H1 (cell line): ENCODE data around the gene POU6F2. TPM values are rescaled to one million over a fixed set of nuclear protein-coding genes. Genes with fewer than 3 reads are reported as not detected.

Experiments used
- SAP30 ChIP-seq: fragments of 300-600 bp; sonication (generic); IDR thresholded peaks from 2 replicates; pipeline ENCODE4 v1.7.1; 2012; ENCODE audit warnings: low read length, moderate library complexity, mild to moderate bottlenecking, inconsistent platforms; ENCODE audit not compliant: insufficient read depth, insufficient replicate concordance
- TAF1 ChIP-seq: IDR thresholded peaks from 2 replicates; pipeline ENCODE4 v1.6.1; 2011; ENCODE audit warnings: mild to moderate bottlenecking, low read depth, low read length
- polyA plus RNA-seq, 7 experiments: library from polyadenylated mRNA; depleted of rRNA in 3 of 7; stranded (reverse) in 5 of 7; unstranded in 2 of 7; fragments of >200 nt in 5 of 7; fragments of 200-250 nt in 2 of 7; gene quantifications; 1 replicate in 5 of 7; 2 replicates in 1 of 7; 4 replicates in 1 of 7; pipeline versions ENCODE4 v1.2.1 to v1.2.3, GENCODE V29; 2011 to 2013; ENCODE audit warnings: missing spikeins in 2 of 7, mixed read lengths in 2 of 7
- total RNA-seq: library from RNA; stranded (reverse); fragmentation: NEBNext Ultra II Directional; extraction: Animal tissue kit (Norgen Biotek cat#: 25700); gene quantifications from 2 replicates; pipeline ENCODE4 v1.2.1, GENCODE V29; 2021
- TF ChIP-seq, protein P1 (sequence below): IDR thresholded peaks from 2 replicates; pipeline ENCODE4 v1.6.1; 2012; ENCODE audit warnings: low read length, inconsistent platforms

The POU6F2 gene
- total and polyA plus RNA-seq, 2 of the 8 experiments (the other 6 are each of a cell fraction or from before 2014, with no cell fraction given), result 1.1 to 2.0 TPM

DNA sequence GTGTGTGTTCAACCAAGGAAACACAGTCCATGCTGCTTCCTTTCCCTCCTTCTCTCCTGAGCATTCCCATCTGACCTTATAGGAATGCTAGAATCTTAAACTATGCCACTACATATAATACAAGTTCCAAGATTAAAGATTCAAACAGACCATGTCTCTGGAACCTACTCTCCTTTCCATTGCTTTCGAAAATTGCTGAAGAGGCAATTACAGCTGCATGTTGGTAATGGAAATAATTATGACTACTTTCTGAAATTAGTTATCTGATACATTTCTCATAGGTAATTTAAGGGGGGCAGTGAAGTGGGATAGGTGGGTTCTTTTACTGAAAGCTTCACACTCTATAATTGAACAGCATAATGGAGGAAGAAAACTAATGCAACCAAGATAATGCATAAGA lies 302.6 kb downstream of the POU6F2 start (continued):
- TF ChIP-seq SAP30, result no peak
- TF ChIP-seq TAF1, result no peak
- TF ChIP-seq, protein P1, sequence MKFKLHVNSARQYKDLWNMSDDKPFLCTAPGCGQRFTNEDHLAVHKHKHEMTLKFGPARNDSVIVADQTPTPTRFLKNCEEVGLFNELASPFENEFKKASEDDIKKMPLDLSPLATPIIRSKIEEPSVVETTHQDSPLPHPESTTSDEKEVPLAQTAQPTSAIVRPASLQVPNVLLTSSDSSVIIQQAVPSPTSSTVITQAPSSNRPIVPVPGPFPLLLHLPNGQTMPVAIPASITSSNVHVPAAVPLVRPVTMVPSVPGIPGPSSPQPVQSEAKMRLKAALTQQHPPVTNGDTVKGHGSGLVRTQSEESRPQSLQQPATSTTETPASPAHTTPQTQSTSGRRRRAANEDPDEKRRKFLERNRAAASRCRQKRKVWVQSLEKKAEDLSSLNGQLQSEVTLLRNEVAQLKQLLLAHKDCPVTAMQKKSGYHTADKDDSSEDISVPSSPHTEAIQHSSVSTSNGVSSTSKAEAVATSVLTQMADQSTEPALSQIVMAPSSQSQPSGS, result no peak
- TF ChIP-seq, all 59 proteins: peak for 0
